ENCODE results near the gene CDC42EP3.

- TF ChIP-seq CTCF (IDR thresholded peaks at IDR 0.05) (no peak), EZH2 (IDR thresholded peaks at IDR 0.05; ENCODE audit: borderline replicate concordance, insufficient read depth, low read depth, low read length, poor library complexity, severe bottlenecking) (no peak)
These were observed 50.2 kb downstream of the CDC42EP3 start for GRCh38 chr2:37621199-37621598.
